ENCODE results near the gene C8B.

C8B gene

GRCh38 chr1:56901716-56902115 lies 64.1 kb downstream of the C8B start:
- H3K14ac ChIP-seq (ENCODE audit: low read length in 2 of 2) = no peak overlapping the region
- no peak overlapping the region for H2AFZ ChIP-seq (ENCODE audit: low read depth, low read length)
- peak; percentile 64 for DNase-seq
- H3K23ac ChIP-seq (ENCODE audit: low read length in 2 of 2) = no peak overlapping the region
- H3K4me1 ChIP-seq (ENCODE audit: control insufficient read depth, insufficient read depth, low read depth, low read length) = no peaks in the 10 kb centered on the region
- H3K27ac ChIP-seq (ENCODE audit: low read length, poor library complexity, severe bottlenecking) = no peak overlapping the region
- H3K9ac ChIP-seq (ENCODE audit: low read length) = no peak overlapping the region
- no peak overlapping the region for H3K18ac ChIP-seq (ENCODE audit: low read depth in 1 of 2, low read length in 2 of 2)
- no peak overlapping the region for H3K4me2 ChIP-seq (ENCODE audit: low read length, poor library complexity, severe bottlenecking)
- no peak overlapping the region for H3K4ac ChIP-seq (ENCODE audit: low read depth in 1 of 2, low read length in 2 of 2)
- H3K9me3 ChIP-seq (ENCODE audit: control insufficient read depth, low read length) = no peaks in the 10 kb centered on the region
- no peaks in the 10 kb centered on the region for H3K27me3 ChIP-seq (ENCODE audit: control insufficient read depth in 1 of 2, insufficient read depth in 1 of 2, low read length in 2 of 2)
- H4K8ac ChIP-seq (ENCODE audit: low read length) = no peak overlapping the region
- H2BK12ac ChIP-seq (ENCODE audit: low read length in 2 of 2) = no peak overlapping the region
- H2BK120ac ChIP-seq (ENCODE audit: low read depth, low read length) = no peak overlapping the region
- H3K36me3 ChIP-seq (ENCODE audit: control insufficient read depth in 1 of 2, insufficient read depth in 2 of 2, low read depth in 1 of 2, low read length in 2 of 2) = no peaks in the 10 kb centered on the region
- H2AK5ac ChIP-seq (ENCODE audit: low read length, severe bottlenecking) = no peak overlapping the region
- no peak overlapping the region for H2BK5ac ChIP-seq (ENCODE audit: low read depth, low read length, poor library complexity, severe bottlenecking)
- H2BK15ac ChIP-seq (ENCODE audit: low read depth, poor library complexity, severe bottlenecking) = no peak overlapping the region
- WGBS = 14% methylated on average over 3 of the region's 3 CpGs
- H3K4me3 ChIP-seq (ENCODE audit: insufficient read depth in 1 of 2, low read depth in 1 of 2, low read length in 2 of 2) = no peak overlapping the region
- no peaks in the 10 kb centered on the region for H3K79me1 ChIP-seq (replicated peaks; ENCODE audit: low read length, poor library complexity, severe bottlenecking)
- no peak overlapping the region for H4K91ac ChIP-seq (ENCODE audit: low read length)

- WGBS = 85% methylated on average over 2 of the region's 2 CpGs
Measured at GRCh38 chr1:56898879-56899278, 66.9 kb downstream of the C8B start.

GRCh38 chr1:56898005-56898373 lies 67.8 kb downstream of the C8B start:
- H3K36me3 ChIP-seq (ENCODE audit: control insufficient read depth in 1 of 2, insufficient read depth in 2 of 2, low read depth in 1 of 2, low read length in 2 of 2) = no peaks in the 10 kb centered on the region
- no peak for DNase-seq
- H2BK5ac ChIP-seq (ENCODE audit: low read depth, low read length, poor library complexity, severe bottlenecking) = no peak overlapping the region
- no peak overlapping the region for H2AK5ac ChIP-seq (ENCODE audit: low read length, severe bottlenecking)
- no peak overlapping the region for H3K23ac ChIP-seq (ENCODE audit: low read length in 2 of 2)
- H2BK12ac ChIP-seq (ENCODE audit: low read length in 2 of 2) = no peak overlapping the region
- H2BK120ac ChIP-seq (ENCODE audit: low read depth, low read length) = no peak overlapping the region
- H2AFZ ChIP-seq (ENCODE audit: low read depth, low read length) = no peak overlapping the region
- H3K18ac ChIP-seq (ENCODE audit: low read depth in 1 of 2, low read length in 2 of 2) = no peak overlapping the region
- 81% methylated on average over 2 of the region's 2 CpGs for WGBS
- peak overlapping the region in 1 of 2 experiments; percentile 13 for H3K4me3 ChIP-seq (ENCODE audit: insufficient read depth in 1 of 2, low read depth in 1 of 2, low read length in 2 of 2)
- H3K4me1 ChIP-seq (ENCODE audit: control insufficient read depth, insufficient read depth, low read depth, low read length) = no peaks in the 10 kb centered on the region
- H2BK15ac ChIP-seq (ENCODE audit: low read depth, poor library complexity, severe bottlenecking) = no peak overlapping the region
- H3K27ac ChIP-seq (ENCODE audit: low read length, poor library complexity, severe bottlenecking) = no peak overlapping the region
- H4K8ac ChIP-seq (ENCODE audit: low read length) = no peak overlapping the region
- H3K9ac ChIP-seq (ENCODE audit: low read length) = no peak overlapping the region
- H3K4me2 ChIP-seq (ENCODE audit: low read length, poor library complexity, severe bottlenecking) = no peak overlapping the region
- no peak overlapping the region for H3K4ac ChIP-seq (ENCODE audit: low read depth in 1 of 2, low read length in 2 of 2)
- H3K14ac ChIP-seq (ENCODE audit: low read length in 2 of 2) = no peak overlapping the region
- H3K9me3 ChIP-seq (ENCODE audit: control insufficient read depth, low read length) = no peaks in the 10 kb centered on the region
- no peak overlapping the region for H4K91ac ChIP-seq (ENCODE audit: low read length)
- H3K79me1 ChIP-seq (replicated peaks; ENCODE audit: low read length, poor library complexity, severe bottlenecking) = no peaks in the 10 kb centered on the region
- H3K27me3 ChIP-seq (ENCODE audit: control insufficient read depth in 1 of 2, insufficient read depth in 1 of 2, low read length in 2 of 2) = no peaks in the 10 kb centered on the region

More at GRCh38 chr1:56898879-56899278, 66.9 kb downstream of the C8B start:
- H3K23ac ChIP-seq (ENCODE audit: low read length in 2 of 2) = no peak overlapping the region
- H3K9ac ChIP-seq (ENCODE audit: low read length) = no peak overlapping the region
- H2BK15ac ChIP-seq (ENCODE audit: low read depth, poor library complexity, severe bottlenecking) = no peak overlapping the region
- no peak for DNase-seq
- H2BK5ac ChIP-seq (ENCODE audit: low read depth, low read length, poor library complexity, severe bottlenecking) = no peak overlapping the region
- no peak overlapping the region for H2AK5ac ChIP-seq (ENCODE audit: low read length, severe bottlenecking)
- H2BK120ac ChIP-seq (ENCODE audit: low read depth, low read length) = no peak overlapping the region
- no peak overlapping the region for H3K27ac ChIP-seq (ENCODE audit: low read length, poor library complexity, severe bottlenecking)
- H3K9me3 ChIP-seq (ENCODE audit: control insufficient read depth, low read length) = no peaks in the 10 kb centered on the region
- no peak overlapping the region for H3K4me3 ChIP-seq (ENCODE audit: insufficient read depth in 1 of 2, low read depth in 1 of 2, low read length in 2 of 2)
- H3K27me3 ChIP-seq (ENCODE audit: control insufficient read depth in 1 of 2, insufficient read depth in 1 of 2, low read length in 2 of 2) = no peaks in the 10 kb centered on the region
- H3K79me1 ChIP-seq (replicated peaks; ENCODE audit: low read length, poor library complexity, severe bottlenecking) = no peaks in the 10 kb centered on the region
- H4K91ac ChIP-seq (ENCODE audit: low read length) = no peak overlapping the region
- no peak overlapping the region for H2BK12ac ChIP-seq (ENCODE audit: low read length in 2 of 2)
- H3K4ac ChIP-seq (ENCODE audit: low read depth in 1 of 2, low read length in 2 of 2) = no peak overlapping the region
- no peak overlapping the region for H2AFZ ChIP-seq (ENCODE audit: low read depth, low read length)
- H3K4me1 ChIP-seq (ENCODE audit: control insufficient read depth, insufficient read depth, low read depth, low read length) = no peaks in the 10 kb centered on the region
- H3K4me2 ChIP-seq (ENCODE audit: low read length, poor library complexity, severe bottlenecking) = no peak overlapping the region
- no peak overlapping the region for H3K14ac ChIP-seq (ENCODE audit: low read length in 2 of 2)
- H4K8ac ChIP-seq (ENCODE audit: low read length) = no peak overlapping the region
- no peak overlapping the region for H3K18ac ChIP-seq (ENCODE audit: low read depth in 1 of 2, low read length in 2 of 2)
- no peaks in the 10 kb centered on the region for H3K36me3 ChIP-seq (ENCODE audit: control insufficient read depth in 1 of 2, insufficient read depth in 2 of 2, low read depth in 1 of 2, low read length in 2 of 2)

GRCh38 chr1:56897150-56898004 lies 68.4 kb downstream of the C8B start:
- Histone ChIP-seq H3K4me1 (ENCODE audit: control insufficient read depth, insufficient read depth, low read depth, low read length) (no peaks in the 10 kb centered on the region), H2AFZ (ENCODE audit: low read depth, low read length) (no peak overlapping the region), H3K27me3 (ENCODE audit: control insufficient read depth in 1 of 2, insufficient read depth in 1 of 2, low read length in 2 of 2) (no peaks in the 10 kb centered on the region), H2BK120ac (ENCODE audit: low read depth, low read length) (no peak overlapping the region), H3K18ac (ENCODE audit: low read depth in 1 of 2, low read length in 2 of 2) (no peak overlapping the region), H3K23ac (ENCODE audit: low read length in 2 of 2) (no peak overlapping the region), H3K4me2 (ENCODE audit: low read length, poor library complexity, severe bottlenecking) (no peak overlapping the region), H2BK5ac (ENCODE audit: low read depth, low read length, poor library complexity, severe bottlenecking) (no peak overlapping the region), H3K36me3 (ENCODE audit: control insufficient read depth in 1 of 2, insufficient read depth in 2 of 2, low read depth in 1 of 2, low read length in 2 of 2) (no peaks in the 10 kb centered on the region), H3K9ac (ENCODE audit: low read length) (peak overlapping the region; percentile 28), H3K14ac (ENCODE audit: low read length in 2 of 2) (no peak overlapping the region), H3K79me1 (replicated peaks; ENCODE audit: low read length, poor library complexity, severe bottlenecking) (no peaks in the 10 kb centered on the region), H2BK12ac (ENCODE audit: low read length in 2 of 2) (no peak overlapping the region), H4K91ac (ENCODE audit: low read length) (no peak overlapping the region), H3K4ac (ENCODE audit: low read depth in 1 of 2, low read length in 2 of 2) (no peak overlapping the region), H2AK5ac (ENCODE audit: low read length, severe bottlenecking) (no peak overlapping the region), H2BK15ac (ENCODE audit: low read depth, poor library complexity, severe bottlenecking) (no peak overlapping the region), H3K9me3 (ENCODE audit: control insufficient read depth, low read length) (no peaks in the 10 kb centered on the region), H3K4me3 (ENCODE audit: insufficient read depth in 1 of 2, low read depth in 1 of 2, low read length in 2 of 2) (peak overlapping the region in 1 of 2 experiments; percentile 13), H4K8ac (ENCODE audit: low read length) (no peak overlapping the region), H3K27ac (ENCODE audit: low read length, poor library complexity, severe bottlenecking) (no peak overlapping the region)
- WGBS = 89% methylated on average over 4 of the region's 6 CpGs
- no peak for DNase-seq

Measured in mesenchymal stem cell (in vitro differentiated cells and primary cell).